Heart right ventricle (tissue), 16 donors: Measurements from ENCODE around the gene SETBP1. TPM values are rescaled to one million over a fixed set of nuclear protein-coding genes. Genes with fewer than 3 reads are reported as not detected.

Experiments
- ATAC-seq, 8 donors: fragments of 200-7000 bp; cut with Tn5 transposase; one replicate each; pipeline ENCODE4 v1.9.1; 2020; ENCODE audit warnings: mild to moderate bottlenecking in 8 of 8, moderate library complexity in 8 of 8, moderate number of reproducible peaks in 1 of 8
- DNase-seq, 2 donors: peaks; one replicate each; pipeline ENCODE4 v3.0.0-alpha.2; 2020
- H3K27ac ChIP-seq, 10 donors: fragments of 200-600 bp; sonication (generic) in 2 of 10; one replicate each; pipeline versions ENCODE4 v1.5.0 to v1.8.0; 2020 to 2022; ENCODE audit warnings: mild to moderate bottlenecking in 3 of 10
- H3K27me3 ChIP-seq, 7 donors: fragments of 200-600 bp; one replicate each; pipeline ENCODE4 v1.8.0; 2021 to 2022; ENCODE audit warnings: mild to moderate bottlenecking in 2 of 7
- H3K36me3 ChIP-seq, 9 donors: fragments of 200-600 bp; sonication (generic) in 1 of 9; one replicate each; pipeline versions ENCODE4 v1.5.0 to v1.8.0; 2020 to 2022; ENCODE audit warnings: mild to moderate bottlenecking in 2 of 9
- H3K4me1 ChIP-seq, 9 donors: fragments of 200-600 bp; sonication (generic) in 1 of 9; one replicate each; pipeline versions ENCODE4 v1.5.0 to v1.8.0; 2020 to 2022; ENCODE audit warnings: mild to moderate bottlenecking in 4 of 9
- H3K4me3 ChIP-seq, 10 donors: fragments of 200-600 bp; sonication (generic) in 2 of 10; one replicate each; pipeline versions ENCODE4 v1.5.0 to v1.8.0; 2020 to 2022; ENCODE audit warnings: mild to moderate bottlenecking in 7 of 10, moderate library complexity in 2 of 10
- H3K9me3 ChIP-seq, 11 donors: fragments of 200-600 bp in 10 of 11; sonication (generic) in 2 of 11; one replicate each; pipeline versions ENCODE4 v1.5.0 to v1.8.0; 2013 to 2022; ENCODE audit warnings: mild to moderate bottlenecking in 2 of 11, control low read depth in 1 of 11, moderate library complexity in 1 of 11
- CTCF ChIP-seq, 9 donors: fragments of 200-600 bp; sonication (generic) in 2 of 9; IDR thresholded peaks; one replicate each; pipeline versions ENCODE4 v1.5.0 to v1.8.0; 2021 to 2022; ENCODE audit warnings: antibody characterized with exemption in 9 of 9, mild to moderate bottlenecking in 5 of 9, moderate library complexity in 1 of 9
- WGBS, 2 donors: extraction: QIAGEN DNeasy Blood & Tissue Kit; methylation state at CpG; one replicate each; pipeline ENCODE4 v1.1.7; 2013; ENCODE audit warnings: inconsistent platforms in 1 of 2; 5-methylcytosine and 5-hydroxymethylcytosine counted together
- intact Hi-C, 10 donors: fragments of 100-400 bp; cut with DNase I; formaldehyde crosslinking; loops; one replicate each; pipeline versions ENCODE4 v1.11.1 to v1.14.2; 2022
- polyA plus RNA-seq, 2 donors: library from polyadenylated mRNA; stranded (reverse); fragments of 200-250 nt; gene quantifications; one replicate each; pipeline ENCODE4 v1.2.3, GENCODE V29; 2013
- total RNA-seq, 10 donors: library from RNA; stranded (reverse); fragmentation: NEBNext Ultra II Directional in 3 of 10; extraction: Animal tissue kit (Norgen Biotek cat#: 25700) in 3 of 10; gene quantifications; one replicate each; pipeline versions ENCODE4 v1.2.1 to v1.2.4, GENCODE V29; 2021 to 2023
- donor health status: Arrhythmogenic right ventricular cardiomyopathy.
- donor health status: ischemic (EF 13 %, LVEDD 7.1; RV severe dilation, severe dysfunction).
- donor health status: healthy with polysubstance abuse.
- donor health status: DM: no; HTN: yes; CAD: no.
- donor health status: DM: no; HTN: no; CAD: no.
- donor health status: ischemic (EF 25% LVEDD 6.9; RV normal size, moderate dysfunction).
- donor health status: ischemic (EF 25% LVEDD 5.7; RV mildly dilated, moderate dysfunction).
- donor health status: healthy.
- donor health status: DM: yes; HTN: yes; CAD: no.
- donor health status: Ischemic cardiomyopathy.
- donor health status: ischemic (EF 35%, LVEDD 5.7; RV mildly dilated, moderate dysfunction).
- donor health status: nonischemic (EF 11% LVEDD 7.7; RV severe dilation, severe dysfunction).
- donor health status: DM: yes; HTN: yes; CAD: no.
- donor health status: PGD.
- donor health status: ischemic (EF 29% LVEDD 5.4; RV normal size, mild dysfunction).
- donor health status: nonischemic (EF 23%, LVEDD 6.1; RV moderate dilation, normal function).

The SETBP1 gene
- total and polyA plus RNA-seq, 12 donors, result 0.71 to 12.2 (median 6.1) TPM

DNA sequence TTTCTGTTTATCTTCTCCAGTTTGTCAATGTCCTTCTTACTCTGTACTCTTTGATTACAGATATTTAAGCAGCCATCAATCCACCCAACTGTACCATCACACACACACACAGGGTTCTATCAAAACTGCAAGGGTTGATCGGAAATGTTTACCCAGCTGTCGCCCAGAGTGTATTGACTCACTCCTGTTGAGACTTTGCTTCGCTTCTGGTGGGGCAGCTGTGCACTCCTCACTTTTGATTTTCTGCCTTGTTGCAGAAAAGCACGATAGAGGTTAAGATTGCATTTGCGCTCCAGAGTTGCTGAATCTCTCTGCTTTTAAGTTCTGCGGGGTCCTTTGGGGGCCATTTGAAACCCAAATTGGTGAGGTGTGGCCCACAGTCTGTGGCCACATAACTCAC is 216.2 kb downstream of the SETBP1 start:
- H3K4me3 ChIP-seq, result no peak overlapping the region
- intact Hi-C loops, result loop anchor here in 6 of 10 donors (5.0 to 10.0 kb wide), 2 partner anchors 212 to 215 kb away; partner anchors contain the start of gene SETBP1 (in 6 of the 6)

DNA sequence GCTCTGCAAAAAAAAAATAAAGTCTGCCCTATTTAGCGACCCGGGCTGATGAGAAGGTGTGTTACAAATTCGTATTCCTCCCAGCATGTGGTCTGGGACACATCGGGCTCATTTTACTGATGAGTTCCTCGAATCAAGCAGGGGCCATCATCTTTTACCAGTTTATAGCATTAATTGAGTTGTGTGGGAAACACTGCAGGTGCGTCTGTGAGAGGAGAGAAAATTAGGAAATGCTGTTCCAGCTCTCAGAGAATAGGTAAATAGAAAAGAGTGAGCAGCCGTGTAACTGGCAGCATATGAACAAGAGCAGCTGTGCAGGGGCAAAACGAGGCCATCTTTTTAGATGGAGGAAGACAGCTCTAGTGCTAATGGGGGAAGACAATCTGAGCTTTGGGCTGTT is 216.7 kb downstream of the SETBP1 start:
- 94 to 96% methylated on average over 8 of the region's 8 CpGs for WGBS, 2 donors
- DNase-seq, result no peak
- intact Hi-C loops, result loop anchor here in 6 of 10 donors (5.0 to 10.0 kb wide), 2 partner anchors 213 to 215 kb away; partner anchors contain the start of gene SETBP1 (in 6 of the 6)

More for the DNA sequence above, 216.2 kb downstream of the SETBP1 start:
- DNase-seq, result no peak
- Histone ChIP-seq H3K27ac (no peak overlapping the region), H3K27me3 (peaks cover 0 to 6% (median 0%) of the 10 kb centered on the region in 7 donors), H3K36me3 (peaks cover 0 to under 1% (median 0%) of the 10 kb centered on the region in 9 donors), H3K4me1 (peaks cover 0 to 42% (median 10%) of the 10 kb centered on the region in 9 donors), H3K9me3 (peaks cover 0 to 4% (median 0%) of the 10 kb centered on the region in 11 donors)
- no peak for ATAC-seq
- no peak for TF ChIP-seq CTCF (IDR thresholded peaks at IDR 0.05)
- WGBS, 2 donors, result 95 to 97% methylated on average over 6 of the region's 6 CpGs

DNA sequence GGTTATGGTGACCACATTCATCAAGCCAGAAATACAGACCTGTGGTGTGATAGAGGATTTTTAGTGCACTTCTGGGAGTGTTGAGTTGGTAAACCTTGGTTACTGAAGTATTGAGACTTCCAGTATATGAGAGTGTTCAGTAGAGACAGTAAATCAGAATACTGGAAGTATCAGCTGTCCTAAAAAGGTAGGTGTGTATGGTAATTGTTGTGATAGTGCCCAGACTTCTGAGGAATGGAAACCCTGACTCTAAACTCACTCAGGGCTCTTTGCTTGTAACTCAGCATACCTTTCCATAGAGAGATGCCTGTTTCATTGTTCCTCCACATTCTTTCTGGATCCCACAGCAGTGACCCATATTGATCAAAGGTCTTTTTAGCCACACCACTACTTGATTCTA is 217.1 kb downstream of the SETBP1 start:
- intact Hi-C loops, result loop anchor here in 6 of 10 donors (5.0 to 10.0 kb wide), 2 partner anchors 213 to 216 kb away; partner anchors contain the start of gene SETBP1 (in 6 of the 6)
- H3K4me3 ChIP-seq, result no peak overlapping the region
- DNase-seq (no peak), ATAC-seq (no peak)
- no peaks in the 10 kb centered on the region for H3K9me3 ChIP-seq
- peaks cover 0 to 42% (median 10%) of the 10 kb centered on the region in 9 donors for H3K4me1 ChIP-seq
- peaks cover 0 to 6% (median 0%) of the 10 kb centered on the region in 7 donors for H3K27me3 ChIP-seq
- no peaks in the 10 kb centered on the region for H3K36me3 ChIP-seq
- TF ChIP-seq CTCF (IDR thresholded peaks at IDR 0.05), result no peak
- H3K27ac ChIP-seq, result no peak overlapping the region

More for the DNA sequence above, 216.7 kb downstream of the SETBP1 start:
- Histone ChIP-seq H3K27ac (no peak overlapping the region), H3K9me3 (no peaks in the 10 kb centered on the region), H3K4me3 (no peak overlapping the region), H3K27me3 (peaks cover 0 to 6% (median 0%) of the 10 kb centered on the region in 7 donors), H3K36me3 (no peaks in the 10 kb centered on the region), H3K4me1 (peaks cover 0 to 42% (median 10%) of the 10 kb centered on the region in 9 donors)
- no peak for ATAC-seq
- no peak for TF ChIP-seq CTCF (IDR thresholded peaks at IDR 0.05)

- TF ChIP-seq CTCF (IDR thresholded peaks at IDR 0.05), result no peak
- Histone ChIP-seq H3K27ac (no peak overlapping the region), H3K4me3 (no peak overlapping the region), H3K36me3 (no peaks in the 10 kb centered on the region), H3K27me3 (peaks cover 0 to 6% (median 0%) of the 10 kb centered on the region in 7 donors), H3K4me1 (peaks cover 0 to 37% (median 10%) of the 10 kb centered on the region in 9 donors), H3K9me3 (no peaks in the 10 kb centered on the region)
- DNase-seq, result no peak
- 46 to 49% methylated on average over 2 of the region's 2 CpGs for WGBS, 2 donors
- no peak for ATAC-seq
- intact Hi-C loops, result loop anchor here in 6 of 10 donors (5.0 to 10.0 kb wide), 2 partner anchors 214 to 216 kb away; partner anchors contain the start of gene SETBP1 (in 6 of the 6)
Observed at GRCh38 chr18:44898498-44898897, 217.8 kb downstream of the SETBP1 start.
